Lower leg skin (tissue), 3 donors: ENCODE results near the gene DDX27.

Source experiments
- POLR2A ChIP-seq, 2 donors: fragments of 450-650 bp; IDR thresholded peaks; one replicate each; pipeline ENCODE4 v1.6.1; 2016 to 2017; ENCODE audit warnings: antibody characterized with exemption in 2 of 2, mild to moderate bottlenecking in 1 of 2, moderate library complexity in 1 of 2
- TF ChIP-seq, protein P1 (sequence below), 3 donors: fragments of 450-650 bp; IDR thresholded peaks; one replicate each; pipeline ENCODE4 v1.5.1; 2016; ENCODE audit warnings: antibody characterized with exemption in 3 of 3, mild to moderate bottlenecking in 3 of 3, moderate library complexity in 2 of 3

GRCh38 chr20:49203011-49203410 lies 16.2 kb upstream of the DDX27 start:
- TF ChIP-seq, protein P1, sequence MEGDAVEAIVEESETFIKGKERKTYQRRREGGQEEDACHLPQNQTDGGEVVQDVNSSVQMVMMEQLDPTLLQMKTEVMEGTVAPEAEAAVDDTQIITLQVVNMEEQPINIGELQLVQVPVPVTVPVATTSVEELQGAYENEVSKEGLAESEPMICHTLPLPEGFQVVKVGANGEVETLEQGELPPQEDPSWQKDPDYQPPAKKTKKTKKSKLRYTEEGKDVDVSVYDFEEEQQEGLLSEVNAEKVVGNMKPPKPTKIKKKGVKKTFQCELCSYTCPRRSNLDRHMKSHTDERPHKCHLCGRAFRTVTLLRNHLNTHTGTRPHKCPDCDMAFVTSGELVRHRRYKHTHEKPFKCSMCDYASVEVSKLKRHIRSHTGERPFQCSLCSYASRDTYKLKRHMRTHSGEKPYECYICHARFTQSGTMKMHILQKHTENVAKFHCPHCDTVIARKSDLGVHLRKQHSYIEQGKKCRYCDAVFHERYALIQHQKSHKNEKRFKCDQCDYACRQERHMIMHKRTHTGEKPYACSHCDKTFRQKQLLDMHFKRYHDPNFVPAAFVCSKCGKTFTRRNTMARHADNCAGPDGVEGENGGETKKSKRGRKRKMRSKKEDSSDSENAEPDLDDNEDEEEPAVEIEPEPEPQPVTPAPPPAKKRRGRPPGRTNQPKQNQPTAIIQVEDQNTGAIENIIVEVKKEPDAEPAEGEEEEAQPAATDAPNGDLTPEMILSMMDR (IDR thresholded peaks at IDR 0.05) = no peak
- no peak for TF ChIP-seq POLR2A (IDR thresholded peaks at IDR 0.05)
